HPDE6-E6E7 (cell line): ENCODE data around the gene MMAB.
A peak's percentile ranks its signal among the peaks of the same experiment; 100 is the strongest.
"Not testable (repeated sequence)": the region's sequence is repeated elsewhere in the genome, so short reads cannot be mapped to it uniquely, and the experiment has no call there.

Experiments
- DNase-seq: peaks from one replicate; pipeline ENCODE4 v3.0.0; 2011; ENCODE audit warnings: missing footprints; ENCODE audit errors: extremely low spot score

The MMAB gene

GRCh38 chr12:109602132-109602531 is 28.8 kb upstream of the MMAB start:
- DNase-seq, result not testable (repeated sequence)

- no peak for DNase-seq
Measured at GRCh38 chr12:109601557-109601956, 28.3 kb upstream of the MMAB start.

GRCh38 chr12:109600995-109601394 is 27.7 kb upstream of the MMAB start:
- DNase-seq, result no peak

- DNase-seq, result no peak
Measured at GRCh38 chr12:109600481-109600880, 27.2 kb upstream of the MMAB start.

GRCh38 chr12:109599087-109599486 is 25.8 kb upstream of the MMAB start:
- no peak for DNase-seq

- no peak for DNase-seq
Measured at GRCh38 chr12:109598428-109598854, 25.1 kb upstream of the MMAB start.

- DNase-seq, result peak; percentile 89
Measured at GRCh38 chr12:109597795-109598427, 24.6 kb upstream of the MMAB start.

- DNase-seq, result no peak
Measured at GRCh38 chr12:109597414-109597794, 24.1 kb upstream of the MMAB start.

- DNase-seq, result no peak
Measured at GRCh38 chr12:109596418-109597244, 23.3 kb upstream of the MMAB start.

GRCh38 chr12:109595321-109595902 is 22.1 kb upstream of the MMAB start:
- DNase-seq, result no peak

GRCh38 chr12:109594556-109595317 is 21.4 kb upstream of the MMAB start:
- DNase-seq, result no peak

GRCh38 chr12:109592905-109593272 is 19.6 kb upstream of the MMAB start:
- no peak for DNase-seq

- DNase-seq, result no peak
Measured at GRCh38 chr12:109592195-109592904, 19.0 kb upstream of the MMAB start.

- no peak for DNase-seq
Measured at GRCh38 chr12:109591041-109591440, 17.7 kb upstream of the MMAB start.

- DNase-seq, result no peak
Measured at GRCh38 chr12:109590566-109590965, 17.3 kb upstream of the MMAB start.

GRCh38 chr12:109589691-109590245 is 16.5 kb upstream of the MMAB start:
- DNase-seq, result no peak

GRCh38 chr12:109589240-109589590 is 15.9 kb upstream of the MMAB start:
- no peak for DNase-seq

GRCh38 chr12:109588461-109589239 is 15.3 kb upstream of the MMAB start:
- no peak for DNase-seq

GRCh38 chr12:109587921-109588320 is 14.6 kb upstream of the MMAB start:
- DNase-seq, result no peak
